Endodermal cell (in vitro differentiated cells): Measurements from ENCODE around the gene ZDHHC7. TPM values are rescaled to one million over a fixed set of nuclear protein-coding genes. Genes with fewer than 3 reads are reported as not detected.
A peak's percentile ranks its signal among the peaks of the same experiment; 100 is the strongest.

Experiments used
- DNase-seq: peaks from one replicate; pipeline ENCODE4 v3.0.0-alpha.2; 2017
- H3K27ac ChIP-seq: 2 replicates; pipeline ENCODE4 v1.5.1; 2013; ENCODE audit warnings: mild to moderate bottlenecking, low read depth, low read length, moderate library complexity
- H3K27me3 ChIP-seq: 2 replicates; pipeline ENCODE4 v1.6.1; 2013; ENCODE audit warnings: mild to moderate bottlenecking, low read length, moderate library complexity; ENCODE audit not compliant: insufficient read depth, control insufficient read depth, poor library complexity, severe bottlenecking
- H3K36me3 ChIP-seq: 2 replicates; pipeline ENCODE4 v1.7.0; 2013; ENCODE audit warnings: mild to moderate bottlenecking, low read length, moderate library complexity; ENCODE audit not compliant: control insufficient read depth, insufficient read depth
- H3K4me1 ChIP-seq: one replicate; pipeline ENCODE4 v1.7.0; 2013; ENCODE audit warnings: low read length; ENCODE audit not compliant: control insufficient read depth, insufficient read depth
- H3K4me3 ChIP-seq: 2 replicates; pipeline ENCODE4 v1.5.1; 2013; ENCODE audit warnings: mild to moderate bottlenecking, low read length, moderate library complexity
- H3K9ac ChIP-seq: 2 replicates; pipeline ENCODE4 v1.6.1; 2013; ENCODE audit warnings: mild to moderate bottlenecking, low read length, moderate library complexity; ENCODE audit not compliant: poor library complexity, severe bottlenecking; ENCODE audit errors: extremely low read depth
- H3K9me3 ChIP-seq: 2 replicates; pipeline ENCODE4 v1.6.1; 2013; ENCODE audit warnings: mild to moderate bottlenecking, low read length, moderate library complexity; ENCODE audit not compliant: control insufficient read depth
- H3K27ac Mint-ChIP-seq: 2 replicates; pipeline ENCODE4 v1.8.0; 2020; ENCODE audit warnings: mixed read lengths
- H3K27me3 Mint-ChIP-seq: 2 replicates; pipeline ENCODE4 v1.8.0; 2021; ENCODE audit warnings: mild to moderate bottlenecking, mixed read lengths; ENCODE audit not compliant: insufficient read depth
- H3K36me3 Mint-ChIP-seq: 2 replicates; pipeline ENCODE4 v1.8.0; 2020; ENCODE audit warnings: low read depth, mixed read lengths
- H3K4me1 Mint-ChIP-seq: 2 replicates; pipeline ENCODE4 v1.8.0; 2020; ENCODE audit warnings: mixed read lengths
- H3K4me3 Mint-ChIP-seq: 2 replicates; pipeline ENCODE4 v1.8.0; 2020; ENCODE audit warnings: mild to moderate bottlenecking, moderate library complexity, mixed read lengths
- H3K9me3 Mint-ChIP-seq: 2 replicates; pipeline ENCODE4 v1.8.0; 2020; ENCODE audit warnings: mild to moderate bottlenecking, mixed read lengths
- CTCF ChIP-seq: fragments of 200-600 bp; sonication (generic); conservative IDR thresholded peaks from 2 replicates; pipeline ENCODE4 v1.5.0; 2021; ENCODE audit warnings: antibody characterized with exemption, mild to moderate bottlenecking
- WGBS, 2 experiments: methylation state at CpG; one replicate each; pipeline versions ENCODE4 v1.1.5 to v1.1.7; 2013; ENCODE audit warnings: missing lambda C conversion rate in 2 of 2, mixed read lengths in 1 of 2; ENCODE audit not compliant: insufficient coverage in 1 of 2, insufficient read length in 1 of 2; 5-methylcytosine and 5-hydroxymethylcytosine counted together
- total RNA-seq, 2 donors: library from RNA; stranded (reverse); fragmentation: NEBNext Ultra II Directional in 1 of 2; extraction: Animal tissue kit (Norgen Biotek cat#: 25700) in 1 of 2; gene quantifications; 2 replicates in 1 of 2; 3 replicates in 1 of 2; pipeline ENCODE4 v1.2.1, GENCODE V29; 2021

ZDHHC7 gene
- total RNA-seq, 2 donors from 2014 or later: 58.7 to 61.8 TPM

- no peaks in the 10 kb centered on the region for H3K9me3 Mint-ChIP-seq
- Histone ChIP-seq H3K4me3 (peak overlapping the region; percentile 83), H3K4me1 (no peaks in the 10 kb centered on the region), H3K9me3 (no peaks in the 10 kb centered on the region), H3K36me3 (no peaks in the 10 kb centered on the region), H3K9ac (no peak overlapping the region), H3K27ac (no peak overlapping the region), H3K27me3 (peaks cover 13% of the 10 kb centered on the region)
- no peak for TF ChIP-seq CTCF
- DNase-seq: no peak
- peaks cover 19% of the 10 kb centered on the region for H3K4me1 Mint-ChIP-seq
- peaks cover 16% of the 10 kb centered on the region for H3K27me3 Mint-ChIP-seq
- no peak overlapping the region for H3K27ac Mint-ChIP-seq
- WGBS, 2 experiments: 88 to 100% methylated on average over 2 to 4 of the region's 4 CpGs
- peaks cover 2% of the 10 kb centered on the region for H3K36me3 Mint-ChIP-seq
- H3K4me3 Mint-ChIP-seq: peak overlapping the region; percentile 76
Measured at GRCh38 chr16:85026703-85027102, 15.4 kb upstream of the ZDHHC7 start.

GRCh38 chr16:85025781-85026653, 14.7 kb upstream of the ZDHHC7 start:
- Histone ChIP-seq H3K4me3 (no peak overlapping the region), H3K9me3 (no peaks in the 10 kb centered on the region), H3K27ac (no peak overlapping the region), H3K27me3 (peaks cover 13% of the 10 kb centered on the region), H3K9ac (no peak overlapping the region), H3K36me3 (no peaks in the 10 kb centered on the region), H3K4me1 (no peaks in the 10 kb centered on the region)
- H3K27ac Mint-ChIP-seq: no peak overlapping the region
- no peaks in the 10 kb centered on the region for H3K36me3 Mint-ChIP-seq
- peaks cover 19% of the 10 kb centered on the region for H3K4me1 Mint-ChIP-seq
- no peak for DNase-seq
- no peaks in the 10 kb centered on the region for H3K9me3 Mint-ChIP-seq
- WGBS, 2 experiments: 90 to 93% methylated on average over 6 to 8 of the region's 8 CpGs
- no peak for TF ChIP-seq CTCF
- H3K4me3 Mint-ChIP-seq: peak overlapping the region; percentile 76
- H3K27me3 Mint-ChIP-seq: peaks cover 14% of the 10 kb centered on the region

GRCh38 chr16:85019659-85020245, 8.4 kb upstream of the ZDHHC7 start:
- Mint-ChIP-seq H3K9me3 (no peaks in the 10 kb centered on the region), H3K4me3 (no peak overlapping the region), H3K27me3 (peaks cover 8% of the 10 kb centered on the region), H3K27ac (no peak overlapping the region), H3K4me1 (peaks cover 5% of the 10 kb centered on the region), H3K36me3 (no peaks in the 10 kb centered on the region)
- Histone ChIP-seq H3K4me1 (peaks cover 4% of the 10 kb centered on the region), H3K9ac (no peak overlapping the region), H3K36me3 (no peaks in the 10 kb centered on the region), H3K27me3 (no peaks in the 10 kb centered on the region), H3K4me3 (no peak overlapping the region), H3K27ac (no peak overlapping the region), H3K9me3 (no peaks in the 10 kb centered on the region)
- DNase-seq: no peak
- TF ChIP-seq CTCF: no peak
- WGBS, 2 experiments: 90 to 91% methylated on average over 8 to 9 of the region's 9 CpGs
